H1 (cell line): ENCODE data around the gene FLVCR2. TPM values are rescaled to one million over a fixed set of nuclear protein-coding genes. Genes with fewer than 3 reads are reported as not detected.
A peak's percentile ranks its signal among the peaks of the same experiment; 100 is the strongest.

ENCODE experiments used
- CTCF ChIA-PET: fragments of 300-600 bp; sonication (Branson Sonifier 250); formaldehyde crosslinking; loops from one replicate; lab custom pipeline; 2021; ENCODE audit not compliant: partially characterized antibody; lab: Charles Lee
- POLR2A ChIA-PET: fragments of 300-600 bp; sonication (Branson Sonifier 250); formaldehyde crosslinking; loops from one replicate; lab custom pipeline; 2021; ENCODE audit warnings: inconsistent platforms; ENCODE audit not compliant: partially characterized antibody; lab: Charles Lee
- DNase-seq, 2 experiments: peaks; one replicate each; pipeline versions ENCODE4 v3.0.0 to v3.0.0-alpha.2; 2010 to 2022; ENCODE audit warnings: low spot score in 2 of 2, low read depth in 1 of 2, mixed read lengths in 1 of 2
- FAIRE-seq: peaks from 2 replicates; lab custom pipeline; 2011; peaks lifted over from hg19 to GRCh38; lab: Jason Lieb, UNC
- H2AFZ ChIP-seq: 2 replicates; pipeline ENCODE4 v1.8.1; 2012; ENCODE audit warnings: low read length, inconsistent platforms
- H2AK5ac ChIP-seq: 2 replicates; pipeline ENCODE4 v1.6.1; 2013; ENCODE audit warnings: low read depth, low read length
- H2BK120ac ChIP-seq: replicated peaks from 2 replicates; pipeline ENCODE3; 2013; ENCODE audit warnings: low read depth, low read length, inconsistent platforms
- H2BK12ac ChIP-seq: 2 replicates; pipeline ENCODE4 v1.6.1; 2013; ENCODE audit warnings: low read depth, low read length
- H2BK15ac ChIP-seq: 2 replicates; pipeline ENCODE4 v1.6.1; 2013; ENCODE audit warnings: low read length
- H2BK20ac ChIP-seq: 2 replicates; pipeline ENCODE4 v1.6.1; 2013; ENCODE audit warnings: low read length
- H2BK5ac ChIP-seq: 2 replicates; pipeline ENCODE4 v1.6.1; 2013; ENCODE audit warnings: low read depth, low read length
- H3K14ac ChIP-seq: 2 replicates; pipeline ENCODE4 v1.6.1; 2013; ENCODE audit warnings: inconsistent platforms; ENCODE audit not compliant: insufficient read length
- H3K18ac ChIP-seq: 2 replicates; pipeline ENCODE4 v1.6.1; 2013; ENCODE audit warnings: low read length; ENCODE audit errors: extremely low read depth
- H3K23ac ChIP-seq: 2 replicates; pipeline ENCODE4 v1.6.1; 2013; ENCODE audit warnings: inconsistent platforms; ENCODE audit not compliant: insufficient read length
- H3K23me2 ChIP-seq: 2 replicates; pipeline ENCODE4 v1.6.1; 2013; ENCODE audit warnings: low read depth, low read length
- H3K27ac ChIP-seq: 2 replicates; pipeline ENCODE4 v1.6.1; 2011; ENCODE audit warnings: low read depth, low read length, inconsistent platforms
- H3K27me3 ChIP-seq, 4 experiments: replicated peaks in 1 of 4; 1 replicate in 1 of 4; 2 replicates in 3 of 4; pipeline versions ENCODE4 v1.6.1 to v1.8.1; 2011 to 2013; ENCODE audit warnings: low read length in 3 of 4, mild to moderate bottlenecking in 3 of 4, inconsistent platforms in 2 of 4, mixed read lengths in 2 of 4, moderate library complexity in 1 of 4; ENCODE audit not compliant: control insufficient read depth in 3 of 4, insufficient read depth in 3 of 4; ENCODE audit errors: extremely low read depth in 1 of 4
- H3K36me3 ChIP-seq, 4 experiments: 2 replicates each; pipeline versions ENCODE4 v1.6.1 to v1.8.1; 2011 to 2013; ENCODE audit warnings: mild to moderate bottlenecking in 4 of 4, low read length in 3 of 4, moderate library complexity in 2 of 4, control low read depth in 1 of 4, inconsistent platforms in 1 of 4; ENCODE audit not compliant: insufficient read depth in 4 of 4, control insufficient read depth in 2 of 4
- H3K4ac ChIP-seq: replicated peaks from 2 replicates; pipeline ENCODE3; 2013; ENCODE audit warnings: low read length, low read depth, mixed read lengths, inconsistent platforms; ENCODE audit not compliant: insufficient read length
- H3K4me1 ChIP-seq, 4 experiments: replicated peaks in 1 of 4; 1 replicate in 1 of 4; 2 replicates in 3 of 4; pipeline versions ENCODE4 v1.6.1 to v1.8.1; 2011 to 2013; ENCODE audit warnings: low read length in 3 of 4, inconsistent platforms in 2 of 4, mixed read lengths in 1 of 4; ENCODE audit not compliant: insufficient read depth in 4 of 4, control insufficient read depth in 3 of 4
- H3K4me2 ChIP-seq, 2 experiments: 2 replicates each; pipeline versions ENCODE4 v1.6.1 to v1.8.1; 2011 to 2013; ENCODE audit warnings: low read depth in 2 of 2, low read length in 2 of 2, control low read depth in 1 of 2, inconsistent platforms in 1 of 2, mild to moderate bottlenecking in 1 of 2; ENCODE audit not compliant: insufficient read depth in 1 of 2
- H3K4me3 ChIP-seq, 4 experiments: fragments of 200-600, 300-600 bp in 1 of 4; sonication (generic), shearing (Covaris generic), sonication (Bioruptor Twin) in 1 of 4; 2 replicates each; pipeline versions ENCODE4 v1.5.1 to v1.8.1; 2011 to 2016; ENCODE audit warnings: low read length in 4 of 4, low read depth in 3 of 4, control low read depth in 2 of 4, inconsistent platforms in 2 of 4, mild to moderate bottlenecking in 2 of 4, mixed read lengths in 1 of 4, moderate library complexity in 1 of 4; ENCODE audit not compliant: insufficient read depth in 2 of 4; ENCODE audit errors: extremely low read depth in 1 of 4
- H3K56ac ChIP-seq: replicated peaks from 2 replicates; pipeline ENCODE3; 2013; ENCODE audit warnings: low read depth, mild to moderate bottlenecking, mixed read lengths, low read length, inconsistent platforms; ENCODE audit not compliant: insufficient read length
- H3K79me1 ChIP-seq: 2 replicates; pipeline ENCODE4 v1.6.1; 2013; ENCODE audit warnings: low read depth, low read length, control low read depth
- H3K79me2 ChIP-seq, 2 experiments: 2 replicates each; pipeline versions ENCODE4 v1.6.1 to v1.8.1; 2012 to 2013; ENCODE audit warnings: low read length in 2 of 2, mild to moderate bottlenecking in 2 of 2, inconsistent platforms in 1 of 2; ENCODE audit not compliant: insufficient read depth in 2 of 2, control insufficient read depth in 1 of 2
- H3K9ac ChIP-seq, 4 experiments: replicated peaks in 1 of 4; 1 replicate in 1 of 4; 2 replicates in 3 of 4; pipeline versions ENCODE4 v1.6.1 to v1.8.1; 2011 to 2013; ENCODE audit warnings: low read depth in 3 of 4, low read length in 3 of 4, control low read depth in 2 of 4, mild to moderate bottlenecking in 2 of 4, moderate library complexity in 2 of 4, inconsistent platforms in 1 of 4; ENCODE audit errors: extremely low read depth in 1 of 4
- H3K9me3 ChIP-seq, 2 experiments: 2 replicates each; pipeline versions ENCODE4 v1.6.1 to v1.8.1; 2012 to 2013; ENCODE audit warnings: mild to moderate bottlenecking in 2 of 2, moderate library complexity in 2 of 2, control low read depth in 1 of 2, inconsistent platforms in 1 of 2, low read depth in 1 of 2, low read length in 1 of 2, mixed read lengths in 1 of 2; ENCODE audit not compliant: insufficient read depth in 2 of 2
- H4K20me1 ChIP-seq, 2 experiments: replicated peaks in 1 of 2; 2 replicates each; pipeline versions ENCODE3 to v1.8.1; 2011 to 2013; ENCODE audit warnings: inconsistent platforms in 2 of 2, low read length in 2 of 2, mild to moderate bottlenecking in 1 of 2; ENCODE audit not compliant: insufficient read depth in 2 of 2, control insufficient read depth in 1 of 2
- H4K5ac ChIP-seq: 2 replicates; pipeline ENCODE4 v1.6.1; 2013; ENCODE audit warnings: low read length, low read depth, mixed read lengths, inconsistent platforms; ENCODE audit not compliant: insufficient read length
- H4K8ac ChIP-seq: 2 replicates; pipeline ENCODE4 v1.8.0; 2013; ENCODE audit warnings: mild to moderate bottlenecking, moderate library complexity, low read length, inconsistent platforms; ENCODE audit not compliant: insufficient read depth; ENCODE audit errors: extremely low read depth
- H4K91ac ChIP-seq: replicated peaks from 2 replicates; pipeline ENCODE3; 2013; ENCODE audit warnings: low read length, mixed read lengths, inconsistent platforms; ENCODE audit not compliant: insufficient read length
- ATF3 ChIP-seq: IDR thresholded peaks from 2 replicates; pipeline ENCODE4 v1.6.1; 2011; ENCODE audit warnings: low read depth, mild to moderate bottlenecking, low read length; ENCODE audit not compliant: insufficient read depth
- BRCA1 ChIP-seq: IDR thresholded peaks from 2 replicates; pipeline ENCODE4 v1.6.1; 2012; ENCODE audit warnings: low read depth, low read length, improper control_type of control experiment
- EGR1 ChIP-seq: IDR thresholded peaks from 2 replicates; pipeline ENCODE4 v1.6.1; 2011; ENCODE audit warnings: low read depth, low read length, borderline replicate concordance
- GABPA ChIP-seq: IDR thresholded peaks from 2 replicates; pipeline ENCODE4 v1.6.1; 2011; ENCODE audit warnings: mild to moderate bottlenecking, low read length, moderate library complexity, borderline replicate concordance; ENCODE audit not compliant: insufficient read depth
- JUN ChIP-seq: IDR thresholded peaks from 2 replicates; pipeline ENCODE4 v1.6.1; 2011; ENCODE audit warnings: low read depth, mild to moderate bottlenecking, improper control_type of control experiment, low read length
- MAFK ChIP-seq: IDR thresholded peaks from 2 replicates; pipeline ENCODE4 v1.6.1; 2012; ENCODE audit warnings: low read depth, mild to moderate bottlenecking, improper control_type of control experiment, low read length
- RBBP5 ChIP-seq: IDR thresholded peaks from 2 replicates; pipeline ENCODE4 v1.7.1; 2012; ENCODE audit warnings: low read depth, mild to moderate bottlenecking, inconsistent platforms, low read length, moderate library complexity, borderline replicate concordance
- TBP ChIP-seq: IDR thresholded peaks from 2 replicates; pipeline ENCODE4 v1.6.1; 2011; ENCODE audit warnings: low read depth, low read length, improper control_type of control experiment
- WGBS, 2 experiments: shearing (Covaris generic) in 1 of 2; methylation state at CpG; one replicate each; pipeline versions ENCODE4 v1.1.6 to v1.1.7; 2013 to 2015; ENCODE audit warnings: low lambda C conversion rate in 2 of 2, mixed read lengths in 2 of 2, inconsistent platforms in 1 of 2, low coverage in 1 of 2, missing lambda C conversion rate in 1 of 2; ENCODE audit not compliant: insufficient replicate concordance in 2 of 2, insufficient coverage in 1 of 2, insufficient read length in 1 of 2; ENCODE audit errors: extremely low coverage in 1 of 2, missing lambda C conversion rate in 1 of 2; 5-methylcytosine and 5-hydroxymethylcytosine counted together
- polyA plus RNA-seq, 7 experiments: library from polyadenylated mRNA; depleted of rRNA in 3 of 7; stranded (reverse) in 5 of 7; unstranded in 2 of 7; fragments of >200 nt in 5 of 7; fragments of 200-250 nt in 2 of 7; gene quantifications; 1 replicate in 5 of 7; 2 replicates in 1 of 7; 4 replicates in 1 of 7; pipeline versions ENCODE4 v1.2.1 to v1.2.3, GENCODE V29; 2011 to 2013; ENCODE audit warnings: missing spikeins in 2 of 7, mixed read lengths in 2 of 7
- total RNA-seq: library from RNA; stranded (reverse); fragmentation: NEBNext Ultra II Directional; extraction: Animal tissue kit (Norgen Biotek cat#: 25700); gene quantifications from 2 replicates; pipeline ENCODE4 v1.2.1, GENCODE V29; 2021

Gene FLVCR2
- total and polyA plus RNA-seq, 2 of the 8 experiments (the other 6 are each of a cell fraction or from before 2014, with no cell fraction given) = 7.1 to 8.2 TPM

- no peak overlapping the region for H2BK15ac ChIP-seq
- H3K36me3 ChIP-seq = no peaks in the 10 kb centered on the region
- H3K9me3 ChIP-seq = no peaks in the 10 kb centered on the region
- no peak overlapping the region for H3K9ac ChIP-seq
- no peak overlapping the region for H3K4ac ChIP-seq
- no peak for DNase-seq
- WGBS, 2 experiments = 82% methylated on average over 6 of the region's 6 CpGs; no CpG with 5 or more reads in 1 of the 2 experiments
- H3K14ac ChIP-seq = no peak overlapping the region
- no peak overlapping the region for H2BK12ac ChIP-seq
- H2AK5ac ChIP-seq = no peak overlapping the region
- peaks cover 3% of the 10 kb centered on the region; the same call in 1 of the 2 replicates for H3K23me2 ChIP-seq
- H3K4me1 ChIP-seq = 0 out of 7 replicates have a peak, but pooled peaks cover 0 to 5% (median 0%) of the 10 kb centered on the region in 4 experiments
- H2BK20ac ChIP-seq = no peak overlapping the region
- POLR2A ChIA-PET = interaction anchor here (0.9 kb wide), 1 partner anchor 10 kb away, joined by 3 read pairs; the partner anchor contains the start of gene FLVCR2
- H3K23ac ChIP-seq = no peak overlapping the region
- H4K91ac ChIP-seq = no peak overlapping the region
- H4K5ac ChIP-seq = no peak overlapping the region
- H3K56ac ChIP-seq = no peak overlapping the region
- H2BK120ac ChIP-seq = no peak overlapping the region
- no peaks in the 10 kb centered on the region for H3K79me2 ChIP-seq
- no peak for TF ChIP-seq ATF3
- no peak for TF ChIP-seq MAFK
- TF ChIP-seq RBBP5 = no peak
- no peak for TF ChIP-seq JUN
- no peak for TF ChIP-seq EGR1
- no peak for TF ChIP-seq TBP
- TF ChIP-seq GABPA = no peak
- no peak for TF ChIP-seq BRCA1
- H2BK5ac ChIP-seq = no peak overlapping the region
- H3K4me3 ChIP-seq = no peak overlapping the region
- H4K20me1 ChIP-seq = no peaks in the 10 kb centered on the region
- no peak overlapping the region for H3K27ac ChIP-seq
- no peak overlapping the region for H4K8ac ChIP-seq
- CTCF ChIA-PET = interaction anchor here (0.6 to 19.5 kb wide), 4 partner anchors 9 to 260 kb away, joined by 3 to 348 read pairs (median 4); partner anchors contain the start of genes ERG28 and TTLL5
- H3K4me2 ChIP-seq = no peak overlapping the region
- H2AFZ ChIP-seq = peak overlapping the region; percentile 69; the same call in 1 of the 2 replicates
- no peaks in the 10 kb centered on the region; the same call in 1 of the 2 replicates for H3K79me1 ChIP-seq
- FAIRE-seq = no peak
- H3K18ac ChIP-seq = no peak overlapping the region
- peaks cover 0 to 2% (median 0%) of the 10 kb centered on the region in 4 experiments; a peak in 1 of 7 replicates for H3K27me3 ChIP-seq
These were observed 9.6 kb upstream of the FLVCR2 start for GRCh38 chr14:75568791-75569190.
